Posterior vena cava (tissue), 2 donors: ENCODE data around the gene ANKRD13C. TPM values are rescaled to one million over a fixed set of nuclear protein-coding genes. Genes with fewer than 3 reads are reported as not detected.
"Not testable (repeated sequence)": the region's sequence is repeated elsewhere in the genome, so short reads cannot be mapped to it uniquely, and the experiment has no call there.

Experiments
- DNase-seq: peaks from one replicate; pipeline ENCODE4 v3.0.0-alpha.2; 2020; ENCODE audit warnings: low spot score
- intact Hi-C, 2 donors: fragments of 100-400 bp; cut with DNase I; formaldehyde crosslinking; loops; one replicate each; pipeline versions ENCODE4 v1.14.1 to v1.14.2; 2022 to 2023
- total RNA-seq, 2 donors: library from RNA; stranded (reverse); fragmentation: NEBNext Ultra II Directional; extraction: Animal tissue kit (Norgen Biotek cat#: 25700); gene quantifications; one replicate each; pipeline ENCODE4 v1.2.1, GENCODE V29; 2021
- donor health status: DM: yes; HTN: yes; CAD: no.
- donor health status: DM: yes; HTN: yes; CAD: no.

Gene ANKRD13C
- total RNA-seq, 2 donors from 2014 or later: 20.8 to 23.8 TPM

GRCh38 chr1:70364439-70364838 lies 9.9 kb upstream of the ANKRD13C start:
- intact Hi-C loops: no loop called here
- no peak for DNase-seq

GRCh38 chr1:70361727-70362398 lies 7.3 kb upstream of the ANKRD13C start:
- DNase-seq: no peak
- intact Hi-C loops: no loop called here

- DNase-seq: no peak
- intact Hi-C loops: no loop called here
These were observed 5.8 kb upstream of the ANKRD13C start for GRCh38 chr1:70360321-70360720.

- no peak for DNase-seq
- intact Hi-C loops: loop anchor here in 1 of 2 donors (10.0 kb wide), 1 partner anchor 56 kb away; the partner anchor contains the start of gene CTH
These were observed 4.5 kb upstream of the ANKRD13C start for GRCh38 chr1:70358921-70359564.

GRCh38 chr1:70355920-70356319 lies 1.4 kb upstream of the ANKRD13C start:
- no peak for DNase-seq
- intact Hi-C loops: loop anchor here in 1 of 2 donors (10.0 kb wide), 1 partner anchor 59 kb away; the partner anchor contains the start of gene CTH

GRCh38 chr1:70355111-70355407 lies 537 bp upstream of the ANKRD13C start:
- no peak for DNase-seq
- intact Hi-C loops: loop anchor here in 1 of 2 donors (10.0 kb wide), 1 partner anchor 60 kb away; the partner anchor contains the start of gene CTH

- DNase-seq: peak; percentile 84
These were observed 756 bp downstream of the ANKRD13C start for GRCh38 chr1:70353601-70354331.

DNA sequence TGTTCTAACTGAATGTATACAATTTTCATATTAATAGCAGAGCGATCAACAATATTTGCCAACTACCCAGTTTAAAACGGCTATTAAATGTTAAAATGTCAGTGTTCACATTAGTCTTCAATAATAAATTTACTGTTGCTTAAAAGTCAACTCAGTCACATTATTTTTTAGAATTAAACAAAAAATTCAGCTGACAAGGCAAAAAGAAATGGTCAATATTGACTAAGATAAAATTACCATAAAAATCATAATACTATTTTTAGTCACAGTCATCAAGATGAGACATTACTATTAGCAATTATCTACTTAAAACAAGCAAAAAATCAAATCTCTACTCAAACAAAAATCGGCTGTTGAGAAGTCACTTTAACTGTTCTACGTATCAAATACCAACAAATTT lies 1.5 kb downstream of the ANKRD13C start:
- DNase-seq: no peak
- intact Hi-C loops: loop anchor here in 1 of 2 donors (10.0 kb wide), 1 partner anchor 62 kb away; the partner anchor contains the start of gene CTH

More at GRCh38 chr1:70353601-70354331, 756 bp downstream of the ANKRD13C start:
- intact Hi-C loops: loop anchor here in 1 of 2 donors (10.0 kb wide), 1 partner anchor 61 kb away; the partner anchor contains the start of gene CTH

DNA sequence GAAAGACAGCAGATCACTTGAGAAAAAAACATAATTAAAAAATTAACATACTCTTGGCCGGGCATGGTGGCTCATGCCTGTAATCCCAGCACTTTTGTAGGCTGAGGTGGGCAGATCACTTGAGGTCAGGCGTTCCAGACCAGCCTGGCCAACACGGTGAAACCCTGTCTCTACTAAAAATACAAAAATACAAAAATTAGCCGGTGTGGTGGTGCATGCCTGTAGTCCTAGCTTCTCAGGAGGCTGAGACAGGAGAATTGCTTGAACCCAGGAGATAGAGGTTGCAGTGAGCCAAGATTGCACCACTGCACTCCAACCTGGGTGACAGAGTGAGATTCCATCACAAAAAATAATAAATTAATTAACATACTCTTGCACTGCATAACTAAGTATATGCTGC lies 4.7 kb downstream of the ANKRD13C start:
- DNase-seq: not testable (repeated sequence)
- intact Hi-C loops: loop anchor here in 1 of 2 donors (10.0 kb wide), 1 partner anchor 65 kb away; the partner anchor contains the start of gene CTH

GRCh38 chr1:70348399-70349165 lies 5.9 kb downstream of the ANKRD13C start:
- DNase-seq: no peak
- intact Hi-C loops: no loop called here

- DNase-seq, intact Hi-C loops: not testable (repeated sequence)
These were observed 14.9 kb downstream of the ANKRD13C start for GRCh38 chr1:70339644-70340043.

GRCh38 chr1:70336050-70336449 lies 18.5 kb downstream of the ANKRD13C start:
- no peak for DNase-seq
- intact Hi-C loops: no loop called here

DNA sequence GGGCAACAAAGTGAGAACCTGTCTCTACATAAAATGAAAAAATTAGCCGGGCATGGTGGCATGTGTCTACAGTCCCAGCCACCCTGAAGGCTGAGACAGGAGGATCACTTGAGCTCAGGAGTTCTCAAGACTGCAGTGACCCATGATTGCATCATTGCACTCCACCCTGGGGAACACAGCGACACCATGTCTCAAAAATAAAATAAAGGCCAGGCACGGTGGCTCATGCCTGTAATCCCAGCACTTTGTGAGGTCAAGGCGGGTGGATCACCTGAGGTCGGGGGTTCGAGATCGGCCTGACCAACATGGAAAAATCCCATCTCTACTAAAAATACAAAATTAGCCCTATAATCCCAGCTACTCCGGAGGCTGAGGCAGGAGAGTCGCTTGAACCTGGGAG lies 20.1 kb downstream of the ANKRD13C start:
- intact Hi-C loops: no loop called here
- no peak for DNase-seq

GRCh38 chr1:70333245-70333644 lies 21.3 kb downstream of the ANKRD13C start:
- intact Hi-C loops: no loop called here
- DNase-seq: no peak

- no peak for DNase-seq
- intact Hi-C loops: no loop called here
These were observed 22.6 kb downstream of the ANKRD13C start for GRCh38 chr1:70331962-70332361.

GRCh38 chr1:70327306-70328076 lies 27.0 kb downstream of the ANKRD13C start:
- intact Hi-C loops: no loop called here
- DNase-seq: no peak

GRCh38 chr1:70324683-70325082 lies 29.8 kb downstream of the ANKRD13C start:
- no peak for DNase-seq
- intact Hi-C loops: no loop called here

- intact Hi-C loops: no loop called here
- DNase-seq: no peak
These were observed 34.8 kb downstream of the ANKRD13C start for GRCh38 chr1:70319750-70320149.

DNA sequence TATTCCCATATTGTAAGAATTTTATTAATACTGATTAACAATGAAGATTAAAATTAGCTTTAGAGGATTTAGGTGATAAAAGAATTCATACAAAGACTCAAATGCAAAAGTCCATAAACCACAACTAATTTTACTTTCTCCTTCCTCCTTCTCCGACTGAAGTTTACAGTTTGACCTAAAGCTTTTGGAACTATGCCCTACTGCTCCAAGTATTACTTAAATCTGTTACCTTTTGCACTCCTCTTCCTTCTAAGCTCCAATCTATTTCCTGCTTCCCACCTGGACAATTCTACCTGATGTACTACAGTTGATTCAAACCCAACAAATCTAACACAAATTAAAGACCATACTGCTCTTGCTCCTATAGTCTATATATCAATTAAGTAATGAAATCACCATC lies 36.3 kb downstream of the ANKRD13C start:
- intact Hi-C loops: no loop called here
- DNase-seq: no peak
